ENCODE measurements around the gene AP3B1.

AP3B1 gene

GRCh38 chr5:78008356-78008967 lies 286.0 kb downstream of the AP3B1 start:
- H3K4me1 ChIP-seq (ENCODE audit: insufficient read depth, low read length): peaks cover 9% of the 10 kb centered on the region
- H3K9me3 ChIP-seq (ENCODE audit: low read length): no peaks in the 10 kb centered on the region
- H3K4me3 ChIP-seq (ENCODE audit: low read depth in 1 of 2, low read length in 2 of 2): no peak overlapping the region
- H3K9ac ChIP-seq (ENCODE audit: low read length): no peak overlapping the region
- no peak overlapping the region for H3K27ac ChIP-seq (ENCODE audit: low read depth, low read length)
- H3K27me3 ChIP-seq (ENCODE audit: control insufficient read depth in 1 of 2, insufficient read depth in 2 of 2, low read length in 2 of 2): no peaks in the 10 kb centered on the region
- H3K36me3 ChIP-seq (ENCODE audit: insufficient read depth, low read length): no peaks in the 10 kb centered on the region

DNA sequence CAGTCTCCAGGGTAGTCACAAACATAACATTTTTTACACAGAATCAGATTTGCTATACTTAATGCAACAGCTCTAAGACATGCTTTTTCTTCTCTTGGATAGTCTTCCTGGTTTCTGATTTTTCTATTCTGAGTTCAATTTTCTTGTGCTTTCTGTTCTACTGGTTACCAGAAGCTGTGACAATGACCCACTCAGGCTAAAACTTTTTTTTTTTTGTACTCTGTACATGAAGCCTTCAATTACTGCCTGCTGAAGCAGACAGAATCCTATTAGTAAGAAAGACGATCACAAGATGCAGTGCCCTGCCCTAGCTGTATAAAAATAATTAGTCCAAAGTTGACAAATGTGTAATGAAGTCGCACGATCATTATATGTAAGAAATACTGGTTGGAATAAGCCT lies 287.3 kb downstream of the AP3B1 start:
- Histone ChIP-seq H3K27me3 (ENCODE audit: control insufficient read depth in 1 of 2, insufficient read depth in 2 of 2, low read length in 2 of 2) (no peaks in the 10 kb centered on the region), H3K27ac (ENCODE audit: low read depth, low read length) (no peak overlapping the region), H3K4me3 (ENCODE audit: low read depth in 1 of 2, low read length in 2 of 2) (no peak overlapping the region), H3K4me1 (ENCODE audit: insufficient read depth, low read length) (peaks cover 9% of the 10 kb centered on the region), H3K9me3 (ENCODE audit: low read length) (no peaks in the 10 kb centered on the region), H3K36me3 (ENCODE audit: insufficient read depth, low read length) (peaks cover 5% of the 10 kb centered on the region), H3K9ac (ENCODE audit: low read length) (no peak overlapping the region)

DNA sequence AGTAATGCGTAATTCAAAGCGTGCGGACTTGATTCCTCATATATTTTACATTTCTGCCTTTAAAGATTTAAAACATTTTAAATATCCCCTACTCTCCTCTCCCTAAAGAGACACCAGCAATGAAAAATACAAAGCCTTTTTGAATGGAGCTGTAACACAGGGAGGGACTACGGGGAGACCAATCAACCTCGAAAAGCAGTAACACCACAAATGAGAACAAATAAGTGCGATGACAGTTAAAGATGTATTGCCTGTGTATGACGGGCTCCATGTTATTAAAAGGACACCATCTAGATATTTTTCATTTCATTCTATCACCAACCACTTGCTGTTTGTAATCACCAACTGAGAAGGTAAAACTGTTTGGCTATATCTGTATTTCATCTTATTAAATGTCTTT lies 288.0 kb downstream of the AP3B1 start:
- Histone ChIP-seq H3K4me3 (ENCODE audit: low read depth in 1 of 2, low read length in 2 of 2) (no peak overlapping the region), H3K9ac (ENCODE audit: low read length) (no peak overlapping the region), H3K27ac (ENCODE audit: low read depth, low read length) (no peak overlapping the region), H3K36me3 (ENCODE audit: insufficient read depth, low read length) (peaks cover 5% of the 10 kb centered on the region), H3K27me3 (ENCODE audit: control insufficient read depth in 1 of 2, insufficient read depth in 2 of 2, low read length in 2 of 2) (no peaks in the 10 kb centered on the region), H3K9me3 (ENCODE audit: low read length) (no peaks in the 10 kb centered on the region), H3K4me1 (ENCODE audit: insufficient read depth, low read length) (peaks cover 9% of the 10 kb centered on the region)

- Histone ChIP-seq H3K36me3 (ENCODE audit: insufficient read depth, low read length) (peaks cover 5% of the 10 kb centered on the region), H3K9ac (ENCODE audit: low read length) (no peak overlapping the region), H3K9me3 (ENCODE audit: low read length) (no peaks in the 10 kb centered on the region), H3K4me3 (ENCODE audit: low read depth in 1 of 2, low read length in 2 of 2) (no peak overlapping the region), H3K4me1 (ENCODE audit: insufficient read depth, low read length) (peaks cover 4% of the 10 kb centered on the region), H3K27ac (ENCODE audit: low read depth, low read length) (no peak overlapping the region), H3K27me3 (ENCODE audit: control insufficient read depth in 1 of 2, insufficient read depth in 2 of 2, low read length in 2 of 2) (no peaks in the 10 kb centered on the region)
Measured at GRCh38 chr5:78005021-78005785, 289.3 kb downstream of the AP3B1 start.

- Histone ChIP-seq H3K9ac (ENCODE audit: low read length) (no peak overlapping the region), H3K27ac (ENCODE audit: low read depth, low read length) (no peak overlapping the region), H3K9me3 (ENCODE audit: low read length) (no peaks in the 10 kb centered on the region), H3K4me3 (ENCODE audit: low read depth in 1 of 2, low read length in 2 of 2) (no peak overlapping the region), H3K27me3 (ENCODE audit: control insufficient read depth in 1 of 2, insufficient read depth in 2 of 2, low read length in 2 of 2) (no peaks in the 10 kb centered on the region), H3K4me1 (ENCODE audit: insufficient read depth, low read length) (no peaks in the 10 kb centered on the region), H3K36me3 (ENCODE audit: insufficient read depth, low read length) (peaks cover 5% of the 10 kb centered on the region)
Measured at GRCh38 chr5:78004559-78004958, 289.9 kb downstream of the AP3B1 start.

DNA sequence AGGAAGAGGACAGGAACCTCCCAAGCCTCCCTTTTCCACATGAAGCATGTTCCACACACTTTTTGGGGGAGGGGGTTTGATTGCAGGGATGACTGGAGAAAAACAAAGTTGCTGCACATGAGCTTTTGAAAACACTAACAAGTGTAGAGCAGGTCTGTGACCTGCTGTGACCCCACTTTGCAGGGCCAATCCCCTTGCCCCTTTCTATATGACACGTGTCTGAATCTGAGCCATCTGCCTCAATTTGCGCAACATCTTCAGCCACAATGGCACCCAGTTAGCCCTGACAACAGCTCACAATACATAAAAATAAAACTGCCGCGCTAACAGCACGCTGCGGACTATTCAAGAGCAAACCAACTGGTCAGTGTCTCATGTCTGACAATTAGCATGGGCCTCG lies 290.6 kb downstream of the AP3B1 start:
- H3K36me3 ChIP-seq (ENCODE audit: insufficient read depth, low read length): peaks cover 5% of the 10 kb centered on the region
- no peaks in the 10 kb centered on the region for H3K27me3 ChIP-seq (ENCODE audit: control insufficient read depth in 1 of 2, insufficient read depth in 2 of 2, low read length in 2 of 2)
- no peak overlapping the region for H3K9ac ChIP-seq (ENCODE audit: low read length)
- no peaks in the 10 kb centered on the region for H3K4me1 ChIP-seq (ENCODE audit: insufficient read depth, low read length)
- H3K27ac ChIP-seq (ENCODE audit: low read depth, low read length): no peak overlapping the region
- no peaks in the 10 kb centered on the region for H3K9me3 ChIP-seq (ENCODE audit: low read length)
- H3K4me3 ChIP-seq (ENCODE audit: low read depth in 1 of 2, low read length in 2 of 2): no peak overlapping the region

- no peaks in the 10 kb centered on the region for H3K9me3 ChIP-seq (ENCODE audit: low read length)
- peaks cover 5% of the 10 kb centered on the region for H3K36me3 ChIP-seq (ENCODE audit: insufficient read depth, low read length)
- no peaks in the 10 kb centered on the region for H3K4me1 ChIP-seq (ENCODE audit: insufficient read depth, low read length)
- no peak overlapping the region for H3K4me3 ChIP-seq (ENCODE audit: low read depth in 1 of 2, low read length in 2 of 2)
- H3K9ac ChIP-seq (ENCODE audit: low read length): no peak overlapping the region
- no peaks in the 10 kb centered on the region for H3K27me3 ChIP-seq (ENCODE audit: control insufficient read depth in 1 of 2, insufficient read depth in 2 of 2, low read length in 2 of 2)
- H3K27ac ChIP-seq (ENCODE audit: low read depth, low read length): no peak overlapping the region
Measured at GRCh38 chr5:78003450-78003849, 291.0 kb downstream of the AP3B1 start.

- Histone ChIP-seq H3K4me1 (ENCODE audit: insufficient read depth, low read length) (no peaks in the 10 kb centered on the region), H3K9ac (ENCODE audit: low read length) (no peak overlapping the region), H3K4me3 (ENCODE audit: low read depth in 1 of 2, low read length in 2 of 2) (no peak overlapping the region), H3K36me3 (ENCODE audit: insufficient read depth, low read length) (peaks cover 5% of the 10 kb centered on the region), H3K27me3 (ENCODE audit: control insufficient read depth in 1 of 2, insufficient read depth in 2 of 2, low read length in 2 of 2) (no peaks in the 10 kb centered on the region), H3K9me3 (ENCODE audit: low read length) (no peaks in the 10 kb centered on the region), H3K27ac (ENCODE audit: low read depth, low read length) (no peak overlapping the region)
Measured at GRCh38 chr5:78002690-78003089, 291.8 kb downstream of the AP3B1 start.

- Histone ChIP-seq H3K9me3 (ENCODE audit: low read length) (no peaks in the 10 kb centered on the region), H3K36me3 (ENCODE audit: insufficient read depth, low read length) (peaks cover 5% of the 10 kb centered on the region), H3K27ac (ENCODE audit: low read depth, low read length) (no peak overlapping the region), H3K4me3 (ENCODE audit: low read depth in 1 of 2, low read length in 2 of 2) (no peak overlapping the region), H3K4me1 (ENCODE audit: insufficient read depth, low read length) (no peaks in the 10 kb centered on the region), H3K9ac (ENCODE audit: low read length) (no peak overlapping the region), H3K27me3 (ENCODE audit: control insufficient read depth in 1 of 2, insufficient read depth in 2 of 2, low read length in 2 of 2) (no peaks in the 10 kb centered on the region)
Measured at GRCh38 chr5:78001197-78001596, 293.3 kb downstream of the AP3B1 start.

GRCh38 chr5:78000191-78000590 lies 294.3 kb downstream of the AP3B1 start:
- no peaks in the 10 kb centered on the region for H3K27me3 ChIP-seq (ENCODE audit: control insufficient read depth in 1 of 2, insufficient read depth in 2 of 2, low read length in 2 of 2)
- H3K4me3 ChIP-seq (ENCODE audit: low read depth in 1 of 2, low read length in 2 of 2): no peak overlapping the region
- peaks cover 5% of the 10 kb centered on the region for H3K36me3 ChIP-seq (ENCODE audit: insufficient read depth, low read length)
- no peak overlapping the region for H3K9ac ChIP-seq (ENCODE audit: low read length)
- H3K4me1 ChIP-seq (ENCODE audit: insufficient read depth, low read length): no peaks in the 10 kb centered on the region
- no peaks in the 10 kb centered on the region for H3K9me3 ChIP-seq (ENCODE audit: low read length)
- H3K27ac ChIP-seq (ENCODE audit: low read depth, low read length): no peak overlapping the region

DNA sequence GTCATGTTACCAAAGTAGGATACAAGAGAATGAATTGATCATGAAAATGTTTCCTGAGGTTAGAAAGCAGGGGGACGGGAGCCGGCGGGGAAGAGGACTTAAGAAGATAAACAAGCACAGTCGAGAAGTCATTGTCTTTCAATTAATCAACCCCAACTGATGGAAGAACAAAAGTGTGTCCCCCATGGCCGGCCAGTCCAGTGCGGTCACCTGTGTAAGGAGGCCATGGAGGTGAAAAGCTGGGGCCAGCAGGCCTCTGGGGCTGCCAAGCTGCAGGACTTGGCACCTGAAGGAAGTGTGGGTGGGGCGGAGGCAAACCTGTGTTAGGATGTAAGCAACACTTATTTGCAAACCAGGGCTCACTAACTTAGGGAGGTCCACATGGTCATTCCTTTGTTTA lies 295.1 kb downstream of the AP3B1 start:
- Histone ChIP-seq H3K27ac (ENCODE audit: low read depth, low read length) (no peak overlapping the region), H3K4me1 (ENCODE audit: insufficient read depth, low read length) (no peaks in the 10 kb centered on the region), H3K36me3 (ENCODE audit: insufficient read depth, low read length) (peaks cover 5% of the 10 kb centered on the region), H3K4me3 (ENCODE audit: low read depth in 1 of 2, low read length in 2 of 2) (no peak overlapping the region), H3K9ac (ENCODE audit: low read length) (no peak overlapping the region), H3K9me3 (ENCODE audit: low read length) (no peaks in the 10 kb centered on the region), H3K27me3 (ENCODE audit: control insufficient read depth in 1 of 2, insufficient read depth in 2 of 2, low read length in 2 of 2) (no peaks in the 10 kb centered on the region)

GRCh38 chr5:77996943-77997342 lies 297.6 kb downstream of the AP3B1 start:
- no peak overlapping the region for H3K9ac ChIP-seq (ENCODE audit: low read length)
- no peaks in the 10 kb centered on the region for H3K9me3 ChIP-seq (ENCODE audit: low read length)
- H3K36me3 ChIP-seq (ENCODE audit: insufficient read depth, low read length): no peaks in the 10 kb centered on the region
- no peak overlapping the region for H3K27ac ChIP-seq (ENCODE audit: low read depth, low read length)
- H3K27me3 ChIP-seq (ENCODE audit: control insufficient read depth in 1 of 2, insufficient read depth in 2 of 2, low read length in 2 of 2): no peaks in the 10 kb centered on the region
- H3K4me3 ChIP-seq (ENCODE audit: low read depth in 1 of 2, low read length in 2 of 2): no peak overlapping the region
- no peaks in the 10 kb centered on the region for H3K4me1 ChIP-seq (ENCODE audit: insufficient read depth, low read length)
